ENCODE results near the gene HCFC1R1. TPM values are rescaled to one million over a fixed set of nuclear protein-coding genes. Genes with fewer than 3 reads are reported as not detected.
A peak's percentile ranks its signal among the peaks of the same experiment; 100 is the strongest.

Gene HCFC1R1
- total and polyA plus RNA-seq, 2 experiments from 2014 or later: 35.7 to 158 TPM

GRCh38 chr16:3038896-3039295 lies 15.2 kb upstream of the HCFC1R1 start:
- Histone ChIP-seq H4K20me1 (ENCODE audit: insufficient read depth, poor library complexity, severe bottlenecking) (no peaks in the 10 kb centered on the region), H3K4me2 (no peak overlapping the region), H3K9me3 (ENCODE audit: low read depth) (no peaks in the 10 kb centered on the region), H2AFZ (no peak overlapping the region), H3K36me3 (replicated peaks; ENCODE audit: insufficient read depth, low read depth) (no peaks in the 10 kb centered on the region), H3K4me1 (ENCODE audit: insufficient read depth) (no peaks in the 10 kb centered on the region), H3K27ac (no peak overlapping the region), H3K9me2 (replicated peaks; ENCODE audit: insufficient read depth) (no peaks in the 10 kb centered on the region), H3K4me3 (no peak overlapping the region), H3K79me2 (no peaks in the 10 kb centered on the region), H3K27me3 (peaks cover 48% of the 10 kb centered on the region)
- WGBS (ENCODE audit: low lambda C conversion rate, missing lambda C conversion rate): 83% methylated on average over 5 of the region's 5 CpGs
- DNase-seq (ENCODE audit: low spot score): peak; percentile 41
- TF ChIP-seq CTCF (IDR thresholded peaks at IDR 0.05; ENCODE audit: poor library complexity) (no peak), EZH2phosphoT487 (IDR thresholded peaks at IDR 0.05; ENCODE audit: low read depth, severe bottlenecking, unreplicated experiment) (no peak), EZH2 (IDR thresholded peaks at IDR 0.05; ENCODE audit: borderline replicate concordance) (no peak)

GRCh38 chr16:3038256-3038655 lies 14.5 kb upstream of the HCFC1R1 start:
- peaks cover 42% of the 10 kb centered on the region for H3K27me3 ChIP-seq
- no peak overlapping the region for H3K4me2 ChIP-seq
- no peaks in the 10 kb centered on the region for H3K9me3 ChIP-seq (ENCODE audit: low read depth)
- H3K4me3 ChIP-seq: no peak overlapping the region
- H3K9me2 ChIP-seq (replicated peaks; ENCODE audit: insufficient read depth): no peaks in the 10 kb centered on the region
- no peaks in the 10 kb centered on the region for H3K4me1 ChIP-seq (ENCODE audit: insufficient read depth)
- DNase-seq (ENCODE audit: low spot score): peak; percentile 71
- H4K20me1 ChIP-seq (ENCODE audit: insufficient read depth, poor library complexity, severe bottlenecking): no peaks in the 10 kb centered on the region
- no peaks in the 10 kb centered on the region for H3K79me2 ChIP-seq
- no peak overlapping the region for H2AFZ ChIP-seq
- no peak overlapping the region for H3K27ac ChIP-seq
- H3K36me3 ChIP-seq (replicated peaks; ENCODE audit: insufficient read depth, low read depth): no peaks in the 10 kb centered on the region
- WGBS (ENCODE audit: low lambda C conversion rate, missing lambda C conversion rate): 34% methylated on average over 11 of the region's 11 CpGs
- TF ChIP-seq EZH2 (IDR thresholded peaks at IDR 0.05; ENCODE audit: borderline replicate concordance) (no peak), EZH2phosphoT487 (IDR thresholded peaks at IDR 0.05; ENCODE audit: low read depth, severe bottlenecking, unreplicated experiment) (no peak), CTCF (IDR thresholded peaks at IDR 0.05; ENCODE audit: poor library complexity) (no peak)

GRCh38 chr16:3036726-3037315 lies 13.1 kb upstream of the HCFC1R1 start, which contains the start of gene BICDL2:
Gene BICDL2 (minus strand): TSS chr16:3036944. CDS start chr16:3035496, 1,448 bp downstream.
- Histone ChIP-seq H3K4me3 (peak within 1 kb of the TSS; percentile 32), H4K20me1 (ENCODE audit: insufficient read depth, poor library complexity, severe bottlenecking) (no peaks in the 10 kb centered on the region), H3K9me2 (replicated peaks; ENCODE audit: insufficient read depth) (no peaks in the 10 kb centered on the region), H3K79me2 (no peaks in the 10 kb centered on the region), H3K27me3 (peaks cover 35% of the 10 kb centered on the region), H3K9me3 (ENCODE audit: low read depth) (no peaks in the 10 kb centered on the region), H3K4me2 (peak within 1 kb of the TSS; percentile 90), H3K36me3 (replicated peaks; ENCODE audit: insufficient read depth, low read depth) (no peaks in the 10 kb centered on the region), H2AFZ (peak within 1 kb of the TSS; percentile 63), H3K27ac (no peak within 1 kb of the TSS), H3K4me1 (ENCODE audit: insufficient read depth) (no peaks in the 10 kb centered on the region)
- TF ChIP-seq EZH2phosphoT487 (IDR thresholded peaks at IDR 0.05; ENCODE audit: low read depth, severe bottlenecking, unreplicated experiment): peak; percentile 6
- no peak for TF ChIP-seq CTCF (IDR thresholded peaks at IDR 0.05; ENCODE audit: poor library complexity)
- no peak for TF ChIP-seq EZH2 (IDR thresholded peaks at IDR 0.05; ENCODE audit: borderline replicate concordance)
- DNase-seq (ENCODE audit: low spot score): peak; percentile 75
- 16% methylated on average over 16 of the region's 44 CpGs for WGBS (ENCODE audit: low lambda C conversion rate, missing lambda C conversion rate)

Measured in hepatocyte (in vitro differentiated cells).